HG02763 (cell line): Measurements from ENCODE around the gene TAPBP.
"Not testable (repeated sequence)": the region's sequence is repeated elsewhere in the genome, so short reads cannot be mapped to it uniquely, and the experiment has no call there.

Source experiments
- ATAC-seq: cut with Tn5 transposase; IDR thresholded peaks from one replicate; pipeline ENCODE4 v1.9.1; 2021; ENCODE audit warnings: mild to moderate bottlenecking, moderate library complexity; ENCODE audit not compliant: unreplicated experiment

TAPBP gene

GRCh38 chr6:33313709-33314514 is at the start of gene TAPBP:
TSS of gene TAPBP (minus strand) at chr6:33314078. CDS start at chr6:33314041, 37 bp downstream.
- peak; percentile 33 for ATAC-seq

- not testable (repeated sequence) for ATAC-seq
Observed at GRCh38 chr6:33363486-33363885, 49.6 kb upstream of the TAPBP start.

- ATAC-seq, result no peak
Observed at GRCh38 chr6:33359331-33359730, 45.5 kb upstream of the TAPBP start.

GRCh38 chr6:33357160-33357871 is 43.4 kb upstream of the TAPBP start:
- ATAC-seq, result not testable (repeated sequence)

- no peak for ATAC-seq
Observed at GRCh38 chr6:33356295-33356694, 42.4 kb upstream of the TAPBP start.

GRCh38 chr6:33355860-33356259 is 42.0 kb upstream of the TAPBP start:
- ATAC-seq, result not testable (repeated sequence)

- no peak for ATAC-seq
Observed at GRCh38 chr6:33347816-33348215, 33.9 kb upstream of the TAPBP start.

GRCh38 chr6:33346972-33347371 is 33.1 kb upstream of the TAPBP start:
- ATAC-seq, result not testable (repeated sequence)

GRCh38 chr6:33344701-33345697 is 31.1 kb upstream of the TAPBP start:
- ATAC-seq, result no peak

GRCh38 chr6:33343953-33344611 is 30.2 kb upstream of the TAPBP start:
- ATAC-seq, result peak; percentile 60

- not testable (repeated sequence) for ATAC-seq
Observed at GRCh38 chr6:33343606-33343952, 29.7 kb upstream of the TAPBP start.

GRCh38 chr6:33339193-33339592 is 25.3 kb upstream of the TAPBP start:
- no peak for ATAC-seq

- no peak for ATAC-seq
Observed at GRCh38 chr6:33336495-33336894, 22.6 kb upstream of the TAPBP start.

- ATAC-seq, result no peak
Observed at GRCh38 chr6:33335916-33336315, 22.0 kb upstream of the TAPBP start.

- no peak for ATAC-seq
Observed at GRCh38 chr6:33333666-33334065, 19.8 kb upstream of the TAPBP start.

GRCh38 chr6:33330736-33331135 is 16.9 kb upstream of the TAPBP start:
- ATAC-seq, result no peak

- ATAC-seq, result no peak
Observed at GRCh38 chr6:33329058-33329457, 15.2 kb upstream of the TAPBP start.

GRCh38 chr6:33324125-33324524 is 10.2 kb upstream of the TAPBP start:
- ATAC-seq, result no peak

GRCh38 chr6:33323623-33323948 is 9.7 kb upstream of the TAPBP start:
- no peak for ATAC-seq

GRCh38 chr6:33321227-33321626 is 7.3 kb upstream of the TAPBP start:
- ATAC-seq, result no peak
